Breast epithelium (tissue), 3 donors: Measurements from ENCODE around the gene ATP2B1.

ENCODE experiments used
- POLR2A ChIP-seq: fragments of 450-650 bp; IDR thresholded peaks from one replicate; pipeline ENCODE4 v1.6.1; 2016; ENCODE audit warnings: antibody characterized with exemption, mild to moderate bottlenecking, moderate library complexity
- TF ChIP-seq, protein P1 (sequence below), 3 donors: fragments of 450-650 bp; IDR thresholded peaks; one replicate each; pipeline ENCODE4 v1.5.1; 2016 to 2017; ENCODE audit warnings: antibody characterized with exemption in 3 of 3, mild to moderate bottlenecking in 3 of 3, moderate library complexity in 3 of 3

DNA sequence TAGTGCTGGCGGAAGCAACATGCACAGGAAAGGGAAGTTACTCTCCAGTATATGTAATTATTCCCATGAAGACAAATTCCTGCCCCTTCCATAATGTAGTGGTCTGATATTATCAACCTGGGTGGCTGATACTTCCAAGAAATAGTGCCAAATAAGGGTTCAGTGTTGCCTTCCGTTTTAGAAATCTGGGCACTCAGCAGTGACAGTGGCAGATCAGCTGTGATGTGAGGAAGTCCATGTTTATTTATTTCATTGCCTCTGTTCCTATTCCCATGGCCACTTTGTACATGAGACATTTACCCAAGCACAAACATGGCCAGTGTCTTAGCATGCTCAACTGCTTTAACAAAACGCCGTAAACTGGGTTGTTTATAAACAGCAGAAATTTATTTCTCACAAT is 162.5 kb downstream of the ATP2B1 start:
- TF ChIP-seq, protein P1, sequence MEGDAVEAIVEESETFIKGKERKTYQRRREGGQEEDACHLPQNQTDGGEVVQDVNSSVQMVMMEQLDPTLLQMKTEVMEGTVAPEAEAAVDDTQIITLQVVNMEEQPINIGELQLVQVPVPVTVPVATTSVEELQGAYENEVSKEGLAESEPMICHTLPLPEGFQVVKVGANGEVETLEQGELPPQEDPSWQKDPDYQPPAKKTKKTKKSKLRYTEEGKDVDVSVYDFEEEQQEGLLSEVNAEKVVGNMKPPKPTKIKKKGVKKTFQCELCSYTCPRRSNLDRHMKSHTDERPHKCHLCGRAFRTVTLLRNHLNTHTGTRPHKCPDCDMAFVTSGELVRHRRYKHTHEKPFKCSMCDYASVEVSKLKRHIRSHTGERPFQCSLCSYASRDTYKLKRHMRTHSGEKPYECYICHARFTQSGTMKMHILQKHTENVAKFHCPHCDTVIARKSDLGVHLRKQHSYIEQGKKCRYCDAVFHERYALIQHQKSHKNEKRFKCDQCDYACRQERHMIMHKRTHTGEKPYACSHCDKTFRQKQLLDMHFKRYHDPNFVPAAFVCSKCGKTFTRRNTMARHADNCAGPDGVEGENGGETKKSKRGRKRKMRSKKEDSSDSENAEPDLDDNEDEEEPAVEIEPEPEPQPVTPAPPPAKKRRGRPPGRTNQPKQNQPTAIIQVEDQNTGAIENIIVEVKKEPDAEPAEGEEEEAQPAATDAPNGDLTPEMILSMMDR (IDR thresholded peaks at IDR 0.05): no peak
- no peak for TF ChIP-seq POLR2A
